K562 (cell line): ENCODE data around the gene IGF2. TPM values are rescaled to one million over a fixed set of nuclear protein-coding genes. Genes with fewer than 3 reads are reported as not detected.

ENCODE experiments used
- ATAC-seq: fragments of 200-7000 bp; cut with Tn5 transposase; 3 replicates; pipeline ENCODE4 v1.9.1; 2020; ENCODE audit warnings: moderate library complexity
- BruUV-seq: library from RNA; stranded (reverse); fragments of 400-500 nt; replicated peaks from 2 replicates; lab custom pipeline; 2021; lab: Mats Ljungman, UMichigan
- CTCF ChIA-PET: fragments of 300-600 bp; formaldehyde crosslinking; extraction: SDS; loops from one replicate; lab custom pipeline; 2021; ENCODE audit warnings: low intra/inter-chr PET ratio; lab: Yijun Ruan, JAX
- POLR2A ChIA-PET: fragments of 300-600, 350-650 bp; sonication (Branson Sonifier 250); formaldehyde crosslinking; extraction: SDS; loops from one replicate; lab custom pipeline; 2021; ENCODE audit warnings: antibody characterized with exemption, inconsistent platforms; lab: Yijun Ruan, JAX
- DNase-seq, 4 experiments: peaks; one replicate each; pipeline versions ENCODE4 v3.0.0 to v3.0.0-alpha.2; 2011 to 2018; ENCODE audit warnings: low spot score in 3 of 4, mixed read lengths in 3 of 4; ENCODE audit errors: extremely low read depth in 1 of 4
- FAIRE-seq: peaks from 2 replicates; lab custom pipeline; 2011; peaks lifted over from hg19 to GRCh38; lab: Jason Lieb, UNC
- H2AFZ ChIP-seq: 2 replicates; pipeline ENCODE4 v1.6.0; 2011; ENCODE audit warnings: low read depth, low read length, control low read depth, inconsistent platforms
- H3K27ac ChIP-seq: fragments of 200-600 bp; 3 replicates; pipeline ENCODE4 v1.8.0; 2011; ENCODE audit warnings: low read depth, mild to moderate bottlenecking, control low read depth, inconsistent platforms, low read length, moderate library complexity, mixed read lengths; ENCODE audit errors: extremely low read depth
- H3K27me3 ChIP-seq, 2 experiments: fragments of 300-600 bp in 1 of 2; 2 replicates in 1 of 2; 3 replicates in 1 of 2; pipeline versions ENCODE4 v1.6.0 to v1.8.0; 2011; ENCODE audit warnings: inconsistent platforms in 2 of 2, low read length in 2 of 2, mild to moderate bottlenecking in 1 of 2, mixed read lengths in 1 of 2, moderate library complexity in 1 of 2; ENCODE audit not compliant: control insufficient read depth in 2 of 2, insufficient read depth in 2 of 2
- H3K36me3 ChIP-seq: fragments of 300-600 bp; 3 replicates; pipeline ENCODE4 v1.8.0; 2011; ENCODE audit warnings: mild to moderate bottlenecking, low read length, inconsistent platforms; ENCODE audit not compliant: control insufficient read depth, insufficient read depth
- H3K4me1 ChIP-seq, 2 experiments: fragments of 200-600 bp in 1 of 2; replicated peaks in 1 of 2; 2 replicates in 1 of 2; 3 replicates in 1 of 2; pipeline versions ENCODE4 v1.5.1 to v1.8.0; 2011; ENCODE audit warnings: inconsistent platforms in 2 of 2, low read length in 2 of 2, mild to moderate bottlenecking in 1 of 2, mixed read lengths in 1 of 2, moderate library complexity in 1 of 2; ENCODE audit not compliant: control insufficient read depth in 2 of 2, insufficient read depth in 2 of 2
- H3K4me2 ChIP-seq: 2 replicates; pipeline ENCODE4 v1.6.1; 2011; ENCODE audit warnings: low read length, control low read depth, inconsistent platforms, mixed read lengths; ENCODE audit not compliant: insufficient read depth
- H3K4me3 ChIP-seq: fragments of 200-600 bp; sonication (generic), shearing (Covaris generic); 2 replicates; pipeline ENCODE4 v1.5.1; 2016; ENCODE audit warnings: control low read depth, inconsistent platforms
- H3K79me2 ChIP-seq: fragments of 200-600 bp; 3 replicates; pipeline ENCODE4 v1.8.0; 2011; ENCODE audit warnings: low read length, inconsistent platforms; ENCODE audit not compliant: control insufficient read depth, insufficient read depth
- H3K9ac ChIP-seq, 2 experiments: 2 replicates each; pipeline versions ENCODE4 v1.6.0 to v1.6.1; 2011; ENCODE audit warnings: low read depth in 2 of 2, low read length in 2 of 2, control low read depth in 1 of 2, inconsistent platforms in 1 of 2, mild to moderate bottlenecking in 1 of 2, mixed read lengths in 1 of 2; ENCODE audit not compliant: insufficient read depth in 1 of 2
- H3K9me1 ChIP-seq: one replicate; pipeline ENCODE4 v1.6.0; 2011; ENCODE audit warnings: inconsistent platforms, mild to moderate bottlenecking, low read length, moderate library complexity; ENCODE audit not compliant: control insufficient read depth, insufficient read depth
- H3K9me3 ChIP-seq: replicated peaks from 2 replicates; pipeline ENCODE4 v1.5.1; 2011; ENCODE audit warnings: low read depth, low read length, inconsistent platforms; ENCODE audit not compliant: control insufficient read depth, insufficient read depth
- H4K20me1 ChIP-seq: replicated peaks from 2 replicates; pipeline ENCODE4 v1.6.1; 2011; ENCODE audit warnings: low read length, inconsistent platforms, mixed read lengths; ENCODE audit not compliant: control insufficient read depth, insufficient read depth
- CTCF ChIP-seq, 3 experiments: IDR thresholded peaks in 2 of 3; conservative IDR thresholded peaks in 1 of 3; 2 replicates each; pipeline ENCODE4 v1.5.1; 2011 to 2012; ENCODE audit warnings: low read length in 3 of 3, mild to moderate bottlenecking in 3 of 3, control low read depth in 2 of 3, improper control_type of control experiment in 1 of 3, inconsistent platforms in 1 of 3, low read depth in 1 of 3, mixed read lengths in 1 of 3, moderate library complexity in 1 of 3; ENCODE audit not compliant: insufficient read depth in 2 of 3
- GTF2A2 ChIP-seq: IDR thresholded peaks from 2 replicates; pipeline ENCODE4 v1.6.1; 2016; ENCODE audit warnings: mild to moderate bottlenecking, missing genetic modification characterization, missing compliant biosample characterization
- MCM5 ChIP-seq: fragments of 450-650 bp; IDR thresholded peaks from 2 replicates; pipeline ENCODE4 v1.6.1; 2016; ENCODE audit warnings: low read depth
- MYC ChIP-seq, 2 experiments: fragments of 250-450 bp in 1 of 2; sonication (Bioruptor Pico) in 1 of 2; IDR thresholded peaks; 2 replicates each; pipeline versions ENCODE4 v1.5.1 to v1.6.1; 2012 to 2021; ENCODE audit warnings: low read depth in 2 of 2, borderline replicate concordance in 1 of 2, improper control_type of control experiment in 1 of 2, low read length in 1 of 2, mild to moderate bottlenecking in 1 of 2, moderate library complexity in 1 of 2
- RAD51 ChIP-seq: fragments of 450-650 bp; IDR thresholded peaks from 2 replicates; pipeline ENCODE4 v1.7.1; 2016; ENCODE audit warnings: low read depth, mild to moderate bottlenecking, borderline replicate concordance
- SRSF9 ChIP-seq: fragments of 200-400 bp; formaldehyde crosslinking; IDR thresholded peaks from 2 replicates; pipeline ENCODE4 v1.6.1; 2017; ENCODE audit warnings: low read depth, low read length, borderline replicate concordance
- ZBED1 ChIP-seq: IDR thresholded peaks from 2 replicates; pipeline ENCODE4 v1.6.1; 2014
- ZFP36 ChIP-seq: fragments of 150-350 bp; IDR thresholded peaks from 2 replicates; pipeline ENCODE4 v1.6.1; 2018; ENCODE audit warnings: low read length, low read depth; ENCODE audit not compliant: partially characterized antibody
- ZNF143 ChIP-seq: sonication (generic); formaldehyde crosslinking; IDR thresholded peaks from 2 replicates; pipeline ENCODE4 v1.9.0; 2022; ENCODE audit warnings: mild to moderate bottlenecking, missing genetic modification reagents
- WGBS: fragments of 100-300 bp; shearing (Covaris generic); methylation state at CpG from one replicate; pipeline ENCODE4 v1.1.6; 2016; ENCODE audit warnings: low coverage, mixed read lengths; ENCODE audit not compliant: insufficient coverage; ENCODE audit errors: missing lambda C conversion rate; 5-methylcytosine and 5-hydroxymethylcytosine counted together
- in situ Hi-C: fragments of 300-500 bp; cut with MboI; formaldehyde crosslinking; loops from 4 replicates; pipeline ENCODE4 v1.15.0; 2018; ENCODE audit warnings: inconsistent platforms, mixed read lengths
- intact Hi-C: fragments of 100-400 bp; cut with micrococcal nuclease; formaldehyde crosslinking; loops from 2 replicates; pipeline ENCODE4 v1.14.2; 2022
- polyA plus RNA-seq, 8 experiments: library from polyadenylated mRNA; depleted of rRNA in 4 of 8; stranded (reverse) in 5 of 8; unstranded in 3 of 8; fragments of >200 nt; fragmentation: Nextera tagmentation in 2 of 8; fragmentation: Illumina TruSeq in 1 of 8; extraction: Ambion mirVana in 2 of 8; extraction: Trizol in 1 of 8; gene quantifications; 2 replicates each; pipeline versions ENCODE4 v1.2.1 to v1.2.3, GENCODE V29; 2011 to 2014; ENCODE audit warnings: inconsistent platforms in 1 of 8, missing spikeins in 1 of 8
- total RNA-seq, 7 experiments: library from RNA; depleted of rRNA in 6 of 7; stranded (reverse); fragments of >200 nt in 6 of 7; fragmentation: Illumina TruSeq in 2 of 7; extraction: Trizol in 2 of 7; gene quantifications; 2 replicates each; pipeline versions ENCODE4 v1.2.1 to v1.2.3, GENCODE V29; 2011 to 2021; ENCODE audit warnings: low replicate concordance in 1 of 7

The IGF2 gene
- total and polyA plus RNA-seq, 9 of the 15 experiments (the other 6 are each of a cell fraction or from before 2014, with no cell fraction given): 0.16 TPM; not detected in 8

GRCh38 chr11:2118677-2119076 is 20.5 kb downstream of the IGF2 start:
- H3K9me3 ChIP-seq: no peaks in the 10 kb centered on the region
- no peaks in the 10 kb centered on the region for H3K36me3 ChIP-seq
- in situ Hi-C loops: no loop called here
- ATAC-seq (no peak), DNase-seq (no peak), FAIRE-seq (no peak)
- no peak overlapping the region for H3K9ac ChIP-seq
- ChIA-PET CTCF (no interaction called here), POLR2A (no interaction called here)
- no TSS peak for BruUV-seq
- peaks cover 0 to 31% of the 10 kb centered on the region in 2 experiments; a peak in 4 of 5 replicates for H3K27me3 ChIP-seq
- no peak overlapping the region for H2AFZ ChIP-seq
- intact Hi-C loops: no loop called here
- H3K27ac ChIP-seq: no peak overlapping the region
- TF ChIP-seq SRSF9 (no peak), ZFP36 (no peak), MCM5 (no peak), RAD51 (no peak), ZBED1 (no peak), ZNF143 (no peak), GTF2A2 (tag) (no peak), MYC (IDR thresholded peaks at IDR 0.05; ENCODE audit: low read depth, low read length) (no peak), MYC (CRISPR knock-in tag; IDR thresholded peaks at IDR 0.05; ENCODE audit: borderline replicate concordance, low read depth) (no peak), CTCF (IDR thresholded peaks at IDR 0.05 in 2 of 3, conservative IDR thresholded peaks at IDR 0.05 in 1 of 3; ENCODE audit: insufficient read depth in 2 of 3, low read depth in 1 of 3, low read length in 3 of 3) (no peak)
- no peak overlapping the region for H3K4me3 ChIP-seq
- no peaks in the 10 kb centered on the region for H4K20me1 ChIP-seq
- no peaks in the 10 kb centered on the region for H3K4me1 ChIP-seq
- H3K4me2 ChIP-seq: no peak overlapping the region
- no peaks in the 10 kb centered on the region for H3K79me2 ChIP-seq
- WGBS: 1% methylated on average over 4 of the region's 4 CpGs
- no peaks in the 10 kb centered on the region for H3K9me1 ChIP-seq
